Measurements from ENCODE around the gene PLK2.

The PLK2 gene

DNA sequence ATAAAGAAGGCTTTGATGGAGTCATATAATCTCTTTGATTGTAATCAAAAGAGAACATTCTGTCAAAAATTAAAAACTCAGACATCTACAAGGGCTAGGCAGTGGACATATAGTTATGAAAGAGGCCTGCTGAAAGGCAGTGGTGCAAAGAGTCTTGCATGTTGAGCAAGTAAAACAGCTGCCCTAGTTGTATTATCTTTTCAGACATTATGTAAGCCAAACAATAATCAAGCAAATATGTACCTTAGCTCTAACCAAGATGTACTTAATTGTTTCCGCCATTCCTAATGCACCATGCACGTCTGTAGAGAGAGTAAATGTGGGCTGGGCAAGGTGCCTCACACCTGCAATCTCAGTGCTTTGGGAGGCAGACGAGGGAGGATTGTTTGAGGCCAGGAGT is 45.6 kb upstream of the PLK2 start (continued):
- no peak for TF ChIP-seq TCF4 (CRISPR knock-in tag; IDR thresholded peaks at IDR 0.05; ENCODE audit: borderline replicate concordance)
- no peak for TF ChIP-seq ZNF565 (CRISPR knock-in tag; conservative IDR thresholded peaks at IDR 0.05; ENCODE audit: low read depth)
- no peak for TF ChIP-seq TOX (CRISPR knock-in tag; IDR thresholded peaks at IDR 0.05; ENCODE audit: borderline replicate concordance)
- no peak for TF ChIP-seq RARB (CRISPR knock-in tag; IDR thresholded peaks at IDR 0.05)

DNA sequence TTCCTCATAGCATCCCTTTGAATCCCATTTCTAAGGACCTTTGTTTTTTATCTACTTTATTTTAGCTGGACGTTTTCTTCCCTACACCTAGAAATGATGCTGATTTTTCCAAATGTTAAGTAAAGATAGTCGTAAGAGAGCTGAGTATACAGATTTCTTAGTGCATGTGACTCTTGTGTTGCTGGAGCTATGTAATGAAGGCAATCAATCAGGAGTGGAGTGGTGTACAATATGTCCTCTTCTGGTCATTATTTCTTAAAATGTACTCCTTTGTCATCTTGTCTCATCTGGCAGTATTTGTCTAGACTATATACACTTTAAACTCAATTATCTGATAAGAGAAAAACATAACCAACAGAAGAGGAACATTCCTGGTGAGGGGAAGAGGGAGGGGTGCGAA is 44.9 kb upstream of the PLK2 start:
- TF ChIP-seq GLIS3 (CRISPR knock-in tag; IDR thresholded peaks at IDR 0.05) (no peak), ZFP3 (CRISPR knock-in tag; IDR thresholded peaks at IDR 0.05) (no peak), TOX (CRISPR knock-in tag; IDR thresholded peaks at IDR 0.05; ENCODE audit: borderline replicate concordance) (no peak), ARNTL (CRISPR knock-in tag; IDR thresholded peaks at IDR 0.05; ENCODE audit: borderline replicate concordance, low read depth) (no peak), CSDC2 (CRISPR knock-in tag; IDR thresholded peaks at IDR 0.05) (no peak), SNAI2 (CRISPR knock-in tag; IDR thresholded peaks at IDR 0.05) (no peak), ZC3H10 (CRISPR knock-in tag; IDR thresholded peaks at IDR 0.05) (no peak)
- TF ChIP-seq, protein P1, sequence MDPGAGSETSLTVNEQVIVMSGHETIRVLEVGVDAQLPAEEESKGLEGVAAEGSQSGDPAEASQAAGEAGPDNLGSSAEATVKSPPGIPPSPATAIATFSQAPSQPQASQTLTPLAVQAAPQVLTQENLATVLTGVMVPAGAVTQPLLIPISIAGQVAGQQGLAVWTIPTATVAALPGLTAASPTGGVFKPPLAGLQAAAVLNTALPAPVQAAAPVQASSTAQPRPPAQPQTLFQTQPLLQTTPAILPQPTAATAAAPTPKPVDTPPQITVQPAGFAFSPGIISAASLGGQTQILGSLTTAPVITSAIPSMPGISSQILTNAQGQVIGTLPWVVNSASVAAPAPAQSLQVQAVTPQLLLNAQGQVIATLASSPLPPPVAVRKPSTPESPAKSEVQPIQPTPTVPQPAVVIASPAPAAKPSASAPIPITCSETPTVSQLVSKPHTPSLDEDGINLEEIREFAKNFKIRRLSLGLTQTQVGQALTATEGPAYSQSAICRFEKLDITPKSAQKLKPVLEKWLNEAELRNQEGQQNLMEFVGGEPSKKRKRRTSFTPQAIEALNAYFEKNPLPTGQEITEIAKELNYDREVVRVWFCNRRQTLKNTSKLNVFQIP (CRISPR knock-in tag; IDR thresholded peaks at IDR 0.05; ENCODE audit: borderline replicate concordance, low read depth): no peak
- TF ChIP-seq, protein P2, sequence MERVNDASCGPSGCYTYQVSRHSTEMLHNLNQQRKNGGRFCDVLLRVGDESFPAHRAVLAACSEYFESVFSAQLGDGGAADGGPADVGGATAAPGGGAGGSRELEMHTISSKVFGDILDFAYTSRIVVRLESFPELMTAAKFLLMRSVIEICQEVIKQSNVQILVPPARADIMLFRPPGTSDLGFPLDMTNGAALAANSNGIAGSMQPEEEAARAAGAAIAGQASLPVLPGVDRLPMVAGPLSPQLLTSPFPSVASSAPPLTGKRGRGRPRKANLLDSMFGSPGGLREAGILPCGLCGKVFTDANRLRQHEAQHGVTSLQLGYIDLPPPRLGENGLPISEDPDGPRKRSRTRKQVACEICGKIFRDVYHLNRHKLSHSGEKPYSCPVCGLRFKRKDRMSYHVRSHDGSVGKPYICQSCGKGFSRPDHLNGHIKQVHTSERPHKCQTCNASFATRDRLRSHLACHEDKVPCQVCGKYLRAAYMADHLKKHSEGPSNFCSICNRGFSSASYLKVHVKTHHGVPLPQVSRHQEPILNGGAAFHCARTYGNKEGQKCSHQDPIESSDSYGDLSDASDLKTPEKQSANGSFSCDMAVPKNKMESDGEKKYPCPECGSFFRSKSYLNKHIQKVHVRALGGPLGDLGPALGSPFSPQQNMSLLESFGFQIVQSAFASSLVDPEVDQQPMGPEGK (CRISPR knock-in tag; IDR thresholded peaks at IDR 0.05; ENCODE audit: borderline replicate concordance): no peak
- TF ChIP-seq, protein P3, sequence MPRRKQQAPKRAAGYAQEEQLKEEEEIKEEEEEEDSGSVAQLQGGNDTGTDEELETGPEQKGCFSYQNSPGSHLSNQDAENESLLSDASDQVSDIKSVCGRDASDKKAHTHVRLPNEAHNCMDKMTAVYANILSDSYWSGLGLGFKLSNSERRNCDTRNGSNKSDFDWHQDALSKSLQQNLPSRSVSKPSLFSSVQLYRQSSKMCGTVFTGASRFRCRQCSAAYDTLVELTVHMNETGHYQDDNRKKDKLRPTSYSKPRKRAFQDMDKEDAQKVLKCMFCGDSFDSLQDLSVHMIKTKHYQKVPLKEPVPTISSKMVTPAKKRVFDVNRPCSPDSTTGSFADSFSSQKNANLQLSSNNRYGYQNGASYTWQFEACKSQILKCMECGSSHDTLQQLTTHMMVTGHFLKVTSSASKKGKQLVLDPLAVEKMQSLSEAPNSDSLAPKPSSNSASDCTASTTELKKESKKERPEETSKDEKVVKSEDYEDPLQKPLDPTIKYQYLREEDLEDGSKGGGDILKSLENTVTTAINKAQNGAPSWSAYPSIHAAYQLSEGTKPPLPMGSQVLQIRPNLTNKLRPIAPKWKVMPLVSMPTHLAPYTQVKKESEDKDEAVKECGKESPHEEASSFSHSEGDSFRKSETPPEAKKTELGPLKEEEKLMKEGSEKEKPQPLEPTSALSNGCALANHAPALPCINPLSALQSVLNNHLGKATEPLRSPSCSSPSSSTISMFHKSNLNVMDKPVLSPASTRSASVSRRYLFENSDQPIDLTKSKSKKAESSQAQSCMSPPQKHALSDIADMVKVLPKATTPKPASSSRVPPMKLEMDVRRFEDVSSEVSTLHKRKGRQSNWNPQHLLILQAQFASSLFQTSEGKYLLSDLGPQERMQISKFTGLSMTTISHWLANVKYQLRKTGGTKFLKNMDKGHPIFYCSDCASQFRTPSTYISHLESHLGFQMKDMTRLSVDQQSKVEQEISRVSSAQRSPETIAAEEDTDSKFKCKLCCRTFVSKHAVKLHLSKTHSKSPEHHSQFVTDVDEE (CRISPR knock-in tag; IDR thresholded peaks at IDR 0.05): no peak
- no peak for ATAC-seq

DNA sequence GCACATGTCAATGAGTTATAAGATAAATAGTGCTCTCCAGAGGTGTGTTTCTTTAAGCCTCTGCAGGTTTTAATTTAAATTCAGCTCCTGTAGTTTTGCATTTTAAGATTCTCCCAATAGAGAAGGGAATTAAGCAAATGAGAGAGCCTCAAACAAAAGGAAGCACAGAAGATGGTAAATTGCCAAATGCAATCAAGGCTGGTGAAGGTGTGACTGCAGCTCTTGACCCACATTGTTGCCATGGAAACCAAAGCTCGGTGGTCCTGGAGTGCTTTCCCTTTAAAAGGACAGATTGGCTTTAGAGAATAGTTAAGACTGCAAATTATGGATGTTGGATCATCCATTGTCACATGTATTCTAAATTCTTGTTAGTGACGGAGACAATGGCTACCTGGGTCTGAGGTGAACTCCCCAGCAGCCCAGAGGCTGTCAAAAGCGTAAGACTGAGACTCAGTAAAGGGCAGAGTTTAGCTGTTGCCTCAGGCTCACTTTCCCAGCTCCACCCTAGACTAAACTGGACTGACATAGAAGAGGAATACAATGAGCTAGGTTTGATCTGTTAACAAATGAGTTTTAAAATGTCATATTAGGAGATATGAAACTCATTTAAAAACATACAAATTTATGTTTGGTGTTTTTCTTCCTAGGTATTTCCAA is 43.6 kb upstream of the PLK2 start:
- TF ChIP-seq, protein P4, sequence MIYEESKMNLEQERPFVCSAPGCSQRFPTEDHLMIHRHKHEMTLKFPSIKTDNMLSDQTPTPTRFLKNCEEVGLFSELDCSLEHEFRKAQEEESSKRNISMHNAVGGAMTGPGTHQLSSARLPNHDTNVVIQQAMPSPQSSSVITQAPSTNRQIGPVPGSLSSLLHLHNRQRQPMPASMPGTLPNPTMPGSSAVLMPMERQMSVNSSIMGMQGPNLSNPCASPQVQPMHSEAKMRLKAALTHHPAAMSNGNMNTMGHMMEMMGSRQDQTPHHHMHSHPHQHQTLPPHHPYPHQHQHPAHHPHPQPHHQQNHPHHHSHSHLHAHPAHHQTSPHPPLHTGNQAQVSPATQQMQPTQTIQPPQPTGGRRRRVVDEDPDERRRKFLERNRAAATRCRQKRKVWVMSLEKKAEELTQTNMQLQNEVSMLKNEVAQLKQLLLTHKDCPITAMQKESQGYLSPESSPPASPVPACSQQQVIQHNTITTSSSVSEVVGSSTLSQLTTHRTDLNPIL (CRISPR knock-in tag; IDR thresholded peaks at IDR 0.05; ENCODE audit: low read depth): no peak
- TF ChIP-seq ARNTL (CRISPR knock-in tag; IDR thresholded peaks at IDR 0.05; ENCODE audit: borderline replicate concordance, low read depth) (no peak), ZNF8 (CRISPR knock-in tag; IDR thresholded peaks at IDR 0.05) (no peak), OSR1 (CRISPR knock-in tag; IDR thresholded peaks at IDR 0.05) (no peak), ZFP3 (CRISPR knock-in tag; IDR thresholded peaks at IDR 0.05) (no peak), ZNF70 (CRISPR knock-in tag; IDR thresholded peaks at IDR 0.05) (no peak), ESRRG (CRISPR knock-in tag; IDR thresholded peaks at IDR 0.05) (no peak), PPARA (CRISPR knock-in tag; IDR thresholded peaks at IDR 0.05; ENCODE audit: borderline replicate concordance) (no peak), TCF4 (CRISPR knock-in tag; IDR thresholded peaks at IDR 0.05; ENCODE audit: borderline replicate concordance) (no peak), BACH2 (CRISPR knock-in tag; IDR thresholded peaks at IDR 0.05; ENCODE audit: borderline replicate concordance) (no peak)
- TF ChIP-seq, protein P2 (CRISPR knock-in tag; IDR thresholded peaks at IDR 0.05; ENCODE audit: borderline replicate concordance): no peak
- ATAC-seq: no peak
